GM12878 (cell line): ENCODE measurements around the gene COL4A5. TPM values are rescaled to one million over a fixed set of nuclear protein-coding genes. Genes with fewer than 3 reads are reported as not detected.

Experiments used
- ATAC-seq: fragments of 200-7000 bp; cut with Tn5 transposase; 3 replicates; pipeline ENCODE4 v1.9.1; 2020; ENCODE audit warnings: mild to moderate bottlenecking, moderate library complexity
- BruUV-seq: library from RNA; stranded (reverse); fragments of 400-500 nt; replicated peaks from 2 replicates; lab custom pipeline; 2021; lab: Mats Ljungman, UMichigan
- CTCF ChIA-PET: fragments of 300-600 bp; sonication (Branson Sonifier 250); formaldehyde crosslinking; extraction: SDS; loops from one replicate; lab custom pipeline; 2021; ENCODE audit warnings: inconsistent platforms; lab: Yijun Ruan, JAX
- POLR2A ChIA-PET: fragments of 350-600 bp; formaldehyde crosslinking; extraction: SDS; loops from one replicate; lab custom pipeline; 2021; ENCODE audit warnings: inconsistent platforms; lab: Charles Lee
- RAD21 ChIA-PET: fragments of 300-600 bp; sonication (Branson Sonifier 250); formaldehyde crosslinking; loops from one replicate; lab custom pipeline; 2023; ENCODE audit warnings: antibody characterized with exemption; ENCODE audit not compliant: unreplicated experiment; lab: Charles Lee
- SMC1A ChIA-PET: fragments of 300-600 bp; sonication (Branson Sonifier 250); formaldehyde crosslinking; loops from one replicate; lab custom pipeline; 2023; ENCODE audit not compliant: unreplicated experiment, uncharacterized antibody; lab: Charles Lee
- DNase-seq: peaks from one replicate; pipeline ENCODE4 v3.0.0-alpha.2; 2011; ENCODE audit warnings: low read depth, low spot score
- FAIRE-seq: peaks from 3 replicates; lab custom pipeline; 2011; peaks lifted over from hg19 to GRCh38; lab: Jason Lieb, UNC
- H2AFZ ChIP-seq: 2 replicates; pipeline ENCODE4 v1.6.0; 2011; ENCODE audit warnings: low read depth, low read length, control low read depth; ENCODE audit not compliant: control insufficient read depth
- H3K27ac ChIP-seq: 2 replicates; pipeline ENCODE4 v1.5.1; 2011; ENCODE audit warnings: control low read depth; ENCODE audit not compliant: control insufficient read depth, insufficient read depth
- H3K27me3 ChIP-seq, 2 experiments: replicated peaks in 1 of 2; 2 replicates each; pipeline versions ENCODE4 v1.6.0 to v1.6.1; 2011; ENCODE audit warnings: low read length in 1 of 2; ENCODE audit not compliant: control insufficient read depth in 2 of 2, insufficient read depth in 2 of 2
- H3K36me3 ChIP-seq, 2 experiments: 2 replicates each; pipeline ENCODE4 v1.5.1; 2011; ENCODE audit warnings: low read length in 1 of 2; ENCODE audit not compliant: control insufficient read depth in 2 of 2, insufficient read depth in 2 of 2
- H3K4me1 ChIP-seq: 2 replicates; pipeline ENCODE4 v1.6.1; 2011; ENCODE audit warnings: mild to moderate bottlenecking, low read length, moderate library complexity, mixed read lengths; ENCODE audit not compliant: control insufficient read depth, insufficient read depth
- H3K4me2 ChIP-seq: 2 replicates; pipeline ENCODE4 v1.6.0; 2011; ENCODE audit warnings: control low read depth; ENCODE audit not compliant: control insufficient read depth, insufficient read depth
- H3K4me3 ChIP-seq: fragments of 200-600 bp; sonication (generic); 2 replicates; pipeline ENCODE4 v1.5.1; 2016
- H3K79me2 ChIP-seq: 2 replicates; pipeline ENCODE4 v1.6.0; 2011; ENCODE audit warnings: low read length; ENCODE audit not compliant: control insufficient read depth, insufficient read depth
- H3K9ac ChIP-seq: 2 replicates; pipeline ENCODE4 v1.8.0; 2011; ENCODE audit warnings: low read length, control low read depth, mixed read lengths; ENCODE audit not compliant: control insufficient read depth, insufficient read depth
- H3K9me3 ChIP-seq: replicated peaks from 3 replicates; pipeline ENCODE4 v1.5.1; 2011; ENCODE audit warnings: mild to moderate bottlenecking, low read length; ENCODE audit not compliant: control insufficient read depth, insufficient read depth
- H4K20me1 ChIP-seq: 2 replicates; pipeline ENCODE4 v1.6.0; 2011; ENCODE audit not compliant: control insufficient read depth, insufficient read depth
- BCLAF1 ChIP-seq: fragments of 450-650 bp; IDR thresholded peaks from 2 replicates; pipeline ENCODE4 v1.6.1; 2017; ENCODE audit warnings: antibody characterized with exemption, mild to moderate bottlenecking, moderate library complexity
- BRCA1 ChIP-seq: IDR thresholded peaks from 2 replicates; pipeline ENCODE4 v1.6.1; 2011; ENCODE audit warnings: low read depth, low read length, improper control_type of control experiment
- CBX3 ChIP-seq: fragments of 200-600 bp; sonication (generic); IDR thresholded peaks from 2 replicates; pipeline ENCODE4 v1.6.1; 2016; ENCODE audit warnings: low read depth, borderline replicate concordance
- E2F4 ChIP-seq: IDR thresholded peaks from 2 replicates; pipeline ENCODE4 v1.6.1; 2012; ENCODE audit warnings: low read depth, low read length, improper control_type of control experiment
- HDAC6 ChIP-seq: fragments of 200-600 bp; sonication (generic); IDR thresholded peaks from one replicate; pipeline ENCODE4 v1.8.0; 2017; ENCODE audit warnings: antibody characterized with exemption; ENCODE audit not compliant: unreplicated experiment
- MAX ChIP-seq: IDR thresholded peaks from 2 replicates; pipeline ENCODE4 v1.6.1; 2012; ENCODE audit warnings: low read depth, low read length, improper control_type of control experiment
- NKRF ChIP-seq: fragments of 450-650 bp; conservative IDR thresholded peaks from 2 replicates; pipeline ENCODE4 v1.6.1; 2017; ENCODE audit warnings: mild to moderate bottlenecking, moderate library complexity
- NRF1 ChIP-seq: conservative IDR thresholded peaks from 2 replicates; pipeline ENCODE4 v1.6.1; 2011; ENCODE audit warnings: mild to moderate bottlenecking, low read depth, low read length, improper control_type of control experiment
- REST ChIP-seq: IDR thresholded peaks from 2 replicates; pipeline ENCODE4 v1.6.1; 2012; ENCODE audit warnings: mild to moderate bottlenecking, low read depth, low read length
- SIX5 ChIP-seq: IDR thresholded peaks from 2 replicates; pipeline ENCODE4 v1.6.1; 2011; ENCODE audit warnings: mild to moderate bottlenecking, low read depth, low read length, moderate library complexity; ENCODE audit not compliant: severe bottlenecking
- SP1 ChIP-seq: IDR thresholded peaks from one replicate; pipeline ENCODE4 v1.6.1; 2011; ENCODE audit warnings: low read depth, low read length
- YY1 ChIP-seq: IDR thresholded peaks from 2 replicates; pipeline ENCODE4 v1.6.1; 2011; ENCODE audit warnings: low read depth, mild to moderate bottlenecking, low read length
- WGBS: methylation state at CpG from one replicate; pipeline ENCODE4 v1.1.6; 2016; ENCODE audit warnings: low lambda C conversion rate; ENCODE audit not compliant: insufficient replicate concordance, insufficient coverage; ENCODE audit errors: missing lambda C conversion rate; 5-methylcytosine and 5-hydroxymethylcytosine counted together
- in situ Hi-C: fragments of 300-500 bp; cut with MboI; formaldehyde crosslinking; loops from 9 replicates; pipeline ENCODE4 v1.14.3; 2018; ENCODE audit warnings: mixed read lengths
- intact Hi-C: fragments of 100-400 bp; cut with micrococcal nuclease; formaldehyde crosslinking; loops from one replicate; pipeline ENCODE4 v1.14.2; 2022; ENCODE audit not compliant: unreplicated experiment
- polyA plus RNA-seq, 11 experiments: library from polyadenylated mRNA; depleted of rRNA in 4 of 11; unstranded in 6 of 11; stranded (reverse) in 5 of 11; fragments of >200 nt; fragmentation: Nextera tagmentation in 4 of 11; fragmentation: Illumina TruSeq in 1 of 11; extraction: Ambion mirVana in 4 of 11; extraction: Trizol in 1 of 11; gene quantifications; 1 replicate in 1 of 11; 2 replicates in 10 of 11; pipeline versions ENCODE4 v1.2.1 to v1.2.3, GENCODE V29; 2011 to 2016; ENCODE audit warnings: inconsistent platforms in 2 of 11, missing spikeins in 2 of 11, low read depth in 1 of 11
- total RNA-seq, 4 experiments: library from RNA; depleted of rRNA in 3 of 4; stranded (reverse); fragments of >200 nt in 3 of 4; fragmentation: Illumina TruSeq in 1 of 4; extraction: Trizol in 1 of 4; gene quantifications; 2 replicates each; pipeline versions ENCODE4 v1.2.1 to v1.2.3, GENCODE V29; 2013 to 2021

Gene COL4A5
- total and polyA plus RNA-seq, 10 of the 15 experiments (the other 5 are each of a cell fraction or from before 2014, with no cell fraction given) = 0.13 to 2.8 (median 0.38) TPM; not detected in 1

- Histone ChIP-seq H3K4me2 (no peak overlapping the region), H3K4me1 (no peaks in the 10 kb centered on the region), H3K9ac (no peak overlapping the region), H4K20me1 (no peaks in the 10 kb centered on the region), H3K27ac (no peak overlapping the region), H3K79me2 (no peaks in the 10 kb centered on the region), H3K4me3 (no peak overlapping the region), H3K36me3 (no peaks in the 10 kb centered on the region), H3K9me3 (no peaks in the 10 kb centered on the region), H2AFZ (no peak overlapping the region), H3K27me3 (no peaks in the 10 kb centered on the region; a peak in 1 of 4 replicates)
- WGBS = 3% methylated on average over 2 of the region's 2 CpGs
- no peak for DNase-seq
- FAIRE-seq = no peak
- in situ Hi-C loops (no loop called here), intact Hi-C loops (no loop called here)
- no peak for TF ChIP-seq BRCA1
- no peak for TF ChIP-seq BCLAF1
- TF ChIP-seq HDAC6 = no peak
- no peak for TF ChIP-seq YY1
- no peak for TF ChIP-seq SIX5
- TF ChIP-seq NRF1 = no peak
- no peak for TF ChIP-seq CBX3
- TF ChIP-seq REST = no peak
- no peak for TF ChIP-seq SP1
- no peak for TF ChIP-seq NKRF
- no peak for TF ChIP-seq MAX
- TF ChIP-seq E2F4 = no peak
- SMC1A ChIA-PET = interaction anchor here (1.1 kb wide), 1 partner anchor 18 kb away, joined by 3 read pairs; no protein-coding TSS in a partner anchor
- POLR2A ChIA-PET = no interaction called here
- no peak for ATAC-seq
- BruUV-seq = no TSS peak
- RAD21 ChIA-PET = no interaction called here
- CTCF ChIA-PET = no interaction called here
These were observed 23.7 kb upstream of the COL4A5 start for GRCh38 chrX:108415891-108416290.
